Measurements from ENCODE around the gene LRRC58.

- TF ChIP-seq CTCF (IDR thresholded peaks at IDR 0.05) (no peak), REST (IDR thresholded peaks at IDR 0.05; ENCODE audit: insufficient read depth in 1 of 2, low read depth in 2 of 2, low read length in 1 of 2) (no peak), POLR2AphosphoS5 (IDR thresholded peaks at IDR 0.05; ENCODE audit: low read depth, low read length) (no peak), TCF7L2 (IDR thresholded peaks at IDR 0.05; ENCODE audit: low read depth, low read length) (no peak), SIN3A (IDR thresholded peaks at IDR 0.05; ENCODE audit: borderline replicate concordance, insufficient read depth, low read depth, low read length) (no peak)
Observed at GRCh38 chr3:120370463-120370862, 21.3 kb upstream of the LRRC58 start.
